ENCODE measurements around the gene CFB. TPM values are rescaled to one million over a fixed set of nuclear protein-coding genes. Genes with fewer than 3 reads are reported as not detected.
"Not testable (repeated sequence)": the region's sequence is repeated elsewhere in the genome, so short reads cannot be mapped to it uniquely, and the experiment has no call there.

CFB gene
- total and polyA plus RNA-seq, 2 donors (not counting 3 experiments of a cell fraction or from before 2014, with no cell fraction given), result 0.87 to 1.5 TPM

- H3K27ac ChIP-seq (ENCODE audit: insufficient read depth, low read depth, low read length); H3K27me3 ChIP-seq (ENCODE audit: control insufficient read depth in 2 of 2, insufficient read depth in 2 of 2, low read length in 2 of 2); H2AFZ ChIP-seq (ENCODE audit: low read depth, low read length); H3K9me3 ChIP-seq (replicated peaks; ENCODE audit: control insufficient read depth, insufficient read depth, low read length); H3K9me1 ChIP-seq (replicated peaks; ENCODE audit: control insufficient read depth, extremely low read depth, insufficient read depth, low read length); H3K4me3 ChIP-seq (replicated peaks in 1 of 3; ENCODE audit: insufficient read depth in 1 of 3, low read depth in 1 of 3, low read length in 3 of 3); DNase-seq (ENCODE audit: low read depth, low spot score); H3K4me2 ChIP-seq (ENCODE audit: insufficient read depth, low read length); BruUV-seq (replicated peaks); FAIRE-seq; H3K9ac ChIP-seq (replicated peaks; ENCODE audit: extremely low read depth, insufficient read depth, low read length); H3K4me1 ChIP-seq (ENCODE audit: control insufficient read depth, extremely low read depth, insufficient read depth, low read length); H4K20me1 ChIP-seq (replicated peaks; ENCODE audit: control insufficient read depth, extremely low read depth, insufficient read depth, low read length); dilution Hi-C loops (cut with MboI; ENCODE audit: extremely low pct_ligation_motif_present, low sequenced_read_pairs); H3K36me3 ChIP-seq (ENCODE audit: control insufficient read depth in 2 of 2, extremely low read depth in 1 of 2, insufficient read depth in 2 of 2, low read length in 2 of 2); CTCF ChIA-PET; POLR2A ChIA-PET; intact Hi-C loops (cut with micrococcal nuclease); H3K79me2 ChIP-seq (ENCODE audit: control insufficient read depth, insufficient read depth, low read length): not testable (repeated sequence)
These were observed 50.5 kb downstream of the CFB start for GRCh38 chr6:31996385-31996784.

MicroRNA genes within 50 kb of the gene (microRNA counts, 767-probe panel; counts per million panel counts)
- microRNA hsa-miR-1236, result 723 counts per million, percentile 96 among the panel's probes with 10 or more counts

Small RNA genes within 50 kb of the gene (microRNA-seq; reads per million reads assigned to microRNA genes)
- gene MIR1236 (ENCODE audit: borderline number of aligned reads, borderline replicate concordance), result not detected

Small RNA genes within 50 kb of the gene (small RNA-seq; reads per million reads assigned to genes)
- not detected for gene AL645922.1 (ENCODE audit: insufficient read depth, insufficient read length, low read depth, low replicate concordance)

Other genes starting within 250 kb of the CFB start
Only the 30 nearest of the 37 such genes appear.
- 0.35 TPM in 1 of 2 replicates, not detected in the other for gene LY6G6C, start 224.3 kb upstream of the CFB start, total RNA-seq
- gene LY6G6C, start 224.3 kb upstream of the CFB start, polyA plus RNA-seq, result 0.33 and 0.41 TPM in 2 replicates
- gene MPIG6B, start 222.7 kb upstream of the CFB start, total RNA-seq, result not detected in 2 replicates
- not detected in 2 replicates for gene MPIG6B, start 222.7 kb upstream of the CFB start, polyA plus RNA-seq
- 109 and 116 TPM in 2 replicates for gene DDAH2, start 216.8 kb upstream of the CFB start, total RNA-seq
- 168 and 176 TPM in 2 replicates for gene DDAH2, start 216.8 kb upstream of the CFB start, polyA plus RNA-seq
- 535 and 543 TPM in 2 replicates for gene CLIC1, start 209.6 kb upstream of the CFB start, total RNA-seq
- 569 and 578 TPM in 2 replicates for gene CLIC1, start 209.6 kb upstream of the CFB start, polyA plus RNA-seq
- 43.2 and 43.8 TPM in 2 replicates for gene MSH5, start 206.1 kb upstream of the CFB start, total RNA-seq
- gene MSH5, start 206.1 kb upstream of the CFB start, polyA plus RNA-seq, result 24.5 and 27.1 TPM in 2 replicates
- 9.4 and 11.7 TPM in 2 replicates for gene SAPCD1, start 183.4 kb upstream of the CFB start, total RNA-seq
- 1.6 and 3.0 TPM in 2 replicates for gene SAPCD1, start 183.4 kb upstream of the CFB start, polyA plus RNA-seq
- gene VWA7, start 168.8 kb upstream of the CFB start, total RNA-seq, result 0.25 and 0.51 TPM in 2 replicates
- 0.11 and 0.21 TPM in 2 replicates for gene VWA7, start 168.8 kb upstream of the CFB start, polyA plus RNA-seq
- gene VARS1, start 150.3 kb upstream of the CFB start, total RNA-seq, result 121 and 125 TPM in 2 replicates
- 36.5 and 37.4 TPM in 2 replicates for gene VARS1, start 150.3 kb upstream of the CFB start, polyA plus RNA-seq
- gene LSM2, start 139.1 kb upstream of the CFB start, total RNA-seq, result 78.1 and 78.6 TPM in 2 replicates
- gene LSM2, start 139.1 kb upstream of the CFB start, polyA plus RNA-seq, result 86.0 and 95.5 TPM in 2 replicates
- gene HSPA1L, start 130.8 kb upstream of the CFB start, total RNA-seq, result 0.74 and 0.77 TPM in 2 replicates
- gene HSPA1L, start 130.8 kb upstream of the CFB start, polyA plus RNA-seq, result 0.32 and 0.35 TPM in 2 replicates
- gene HSPA1A, start 130.6 kb upstream of the CFB start, total RNA-seq, result 55.6 and 58.3 TPM in 2 replicates
- 56.0 and 57.2 TPM in 2 replicates for gene HSPA1A, start 130.6 kb upstream of the CFB start, polyA plus RNA-seq
- gene HSPA1B, start 118.4 kb upstream of the CFB start, total RNA-seq, result 49.3 and 54.0 TPM in 2 replicates
- 27.1 and 31.7 TPM in 2 replicates for gene HSPA1B, start 118.4 kb upstream of the CFB start, polyA plus RNA-seq
- gene NEU1, start 83.3 kb upstream of the CFB start, total RNA-seq, result 61.3 and 62.8 TPM in 2 replicates
- 111 and 115 TPM in 2 replicates for gene NEU1, start 83.3 kb upstream of the CFB start, polyA plus RNA-seq
- 0.12 and 0.84 TPM in 2 replicates for gene SLC44A4, start 67.1 kb upstream of the CFB start, total RNA-seq
- gene SLC44A4, start 67.1 kb upstream of the CFB start, polyA plus RNA-seq, result 0.75 and 1.1 TPM in 2 replicates
- 53.7 and 54.3 TPM in 2 replicates for gene EHMT2, start 48.4 kb upstream of the CFB start, total RNA-seq
- 53.3 and 56.4 TPM in 2 replicates for gene EHMT2, start 48.4 kb upstream of the CFB start, polyA plus RNA-seq
- gene ZBTB12, start 44.0 kb upstream of the CFB start, total RNA-seq, result 3.5 and 4.9 TPM in 2 replicates
- gene ZBTB12, start 44.0 kb upstream of the CFB start, polyA plus RNA-seq, result 2.8 and 2.9 TPM in 2 replicates
- gene C2, start 18.4 kb upstream of the CFB start, total RNA-seq, result 0.60 TPM in 1 of 2 replicates, not detected in the other
- not detected in 2 replicates for gene C2, start 18.4 kb upstream of the CFB start, polyA plus RNA-seq
- 68.5 and 71.3 TPM in 2 replicates for gene NELFE, start 12.9 kb downstream of the CFB start, total RNA-seq
- gene NELFE, start 12.9 kb downstream of the CFB start, polyA plus RNA-seq, result 50.5 and 55.8 TPM in 2 replicates
- 67.8 and 76.7 TPM in 2 replicates for gene SKIC2, start 13.1 kb downstream of the CFB start, total RNA-seq
- 52.8 and 55.8 TPM in 2 replicates for gene SKIC2, start 13.1 kb downstream of the CFB start, polyA plus RNA-seq
- 18.0 and 20.7 TPM in 2 replicates for gene DXO, start 26.0 kb downstream of the CFB start, total RNA-seq
- gene DXO, start 26.0 kb downstream of the CFB start, polyA plus RNA-seq, result 34.9 and 37.7 TPM in 2 replicates
- 4.1 and 5.2 TPM in 2 replicates for gene C4A, start 36.0 kb downstream of the CFB start, total RNA-seq
- gene C4A, start 36.0 kb downstream of the CFB start, polyA plus RNA-seq, result 4.4 and 5.7 TPM in 2 replicates
- 6.3 and 6.5 TPM in 2 replicates for gene C4B, start 68.7 kb downstream of the CFB start, total RNA-seq
- 2.9 and 4.4 TPM in 2 replicates for gene C4B, start 68.7 kb downstream of the CFB start, polyA plus RNA-seq
- gene CYP21A2, start 92.3 kb downstream of the CFB start, total RNA-seq, result 0.22 and 0.32 TPM in 2 replicates
- gene CYP21A2, start 92.3 kb downstream of the CFB start, polyA plus RNA-seq, result 0.06 and 0.46 TPM in 2 replicates
- gene TNXB, start 163.2 kb downstream of the CFB start, total RNA-seq, result 2.7 and 3.2 TPM in 2 replicates
- 0.24 and 0.47 TPM in 2 replicates for gene TNXB, start 163.2 kb downstream of the CFB start, polyA plus RNA-seq
- gene ATF6B, start 182.2 kb downstream of the CFB start, total RNA-seq, result 102 and 106 TPM in 2 replicates
- 113 and 115 TPM in 2 replicates for gene ATF6B, start 182.2 kb downstream of the CFB start, polyA plus RNA-seq
- 5.2 and 6.0 TPM in 2 replicates for gene FKBPL, start 184.2 kb downstream of the CFB start, total RNA-seq
- gene FKBPL, start 184.2 kb downstream of the CFB start, polyA plus RNA-seq, result 3.4 and 3.5 TPM in 2 replicates
- 0.76 and 1.3 TPM in 2 replicates for gene PRRT1, start 205.8 kb downstream of the CFB start, total RNA-seq
- gene PRRT1, start 205.8 kb downstream of the CFB start, polyA plus RNA-seq, result 0.38 and 0.55 TPM in 2 replicates
- gene PPT2, start 208.0 kb downstream of the CFB start, total RNA-seq, result 27.2 and 27.6 TPM in 2 replicates
- 44.6 and 47.3 TPM in 2 replicates for gene PPT2, start 208.0 kb downstream of the CFB start, polyA plus RNA-seq
- 12.6 and 13.6 TPM in 2 replicates for gene EGFL8, start 218.5 kb downstream of the CFB start, total RNA-seq
- gene EGFL8, start 218.5 kb downstream of the CFB start, polyA plus RNA-seq, result 9.0 and 9.8 TPM in 2 replicates
- gene AGPAT1, start 230.0 kb downstream of the CFB start, total RNA-seq, result 38.4 and 45.1 TPM in 2 replicates
- 132 and 151 TPM in 2 replicates for gene AGPAT1, start 230.0 kb downstream of the CFB start, polyA plus RNA-seq